Adrenal gland (tissue), 5 donors: ENCODE measurements around the gene FAM167B.

Source experiments
- POLR2A ChIP-seq, 2 donors: fragments of 450-650 bp; IDR thresholded peaks; one replicate each; pipeline ENCODE4 v1.6.1; 2017; ENCODE audit warnings: antibody characterized with exemption in 2 of 2, mild to moderate bottlenecking in 2 of 2, moderate library complexity in 1 of 2
- TF ChIP-seq, protein P1 (sequence below), 6 experiments: fragments of 450-650 bp in 4 of 6; fragments of 200-600 bp in 2 of 6; sonication (generic) in 1 of 6; IDR thresholded peaks; 1 replicate in 5 of 6; 2 replicates in 1 of 6; pipeline versions ENCODE4 v1.5.1 to v1.8.0; 2016 to 2021; ENCODE audit warnings: antibody characterized with exemption in 6 of 6, mild to moderate bottlenecking in 2 of 6, moderate library complexity in 1 of 6
- donor health status: DM: no; HTN: no; CAD: no.

DNA sequence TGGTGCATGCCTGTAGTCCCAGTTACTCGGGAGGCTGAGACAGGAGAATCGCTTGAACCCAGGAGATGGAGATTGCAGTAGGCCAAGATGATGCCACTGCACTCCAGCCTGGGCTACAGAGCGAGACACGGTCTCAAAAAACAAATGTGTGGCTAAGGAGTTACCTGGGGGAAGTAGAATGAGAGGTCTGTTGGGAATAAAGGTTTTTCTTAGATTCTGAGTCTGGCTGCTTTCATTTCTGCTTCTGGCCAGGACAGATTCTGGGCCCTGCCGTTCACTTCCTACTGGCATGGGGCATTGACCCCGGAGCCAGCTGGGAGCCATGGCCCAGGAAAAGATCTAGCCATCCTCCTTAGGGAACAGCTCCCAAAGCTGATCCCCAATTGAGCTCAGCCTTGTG is 38.6 kb upstream of the FAM167B start:
- TF ChIP-seq POLR2A (IDR thresholded peaks at IDR 0.05): no peak
- TF ChIP-seq, protein P1, sequence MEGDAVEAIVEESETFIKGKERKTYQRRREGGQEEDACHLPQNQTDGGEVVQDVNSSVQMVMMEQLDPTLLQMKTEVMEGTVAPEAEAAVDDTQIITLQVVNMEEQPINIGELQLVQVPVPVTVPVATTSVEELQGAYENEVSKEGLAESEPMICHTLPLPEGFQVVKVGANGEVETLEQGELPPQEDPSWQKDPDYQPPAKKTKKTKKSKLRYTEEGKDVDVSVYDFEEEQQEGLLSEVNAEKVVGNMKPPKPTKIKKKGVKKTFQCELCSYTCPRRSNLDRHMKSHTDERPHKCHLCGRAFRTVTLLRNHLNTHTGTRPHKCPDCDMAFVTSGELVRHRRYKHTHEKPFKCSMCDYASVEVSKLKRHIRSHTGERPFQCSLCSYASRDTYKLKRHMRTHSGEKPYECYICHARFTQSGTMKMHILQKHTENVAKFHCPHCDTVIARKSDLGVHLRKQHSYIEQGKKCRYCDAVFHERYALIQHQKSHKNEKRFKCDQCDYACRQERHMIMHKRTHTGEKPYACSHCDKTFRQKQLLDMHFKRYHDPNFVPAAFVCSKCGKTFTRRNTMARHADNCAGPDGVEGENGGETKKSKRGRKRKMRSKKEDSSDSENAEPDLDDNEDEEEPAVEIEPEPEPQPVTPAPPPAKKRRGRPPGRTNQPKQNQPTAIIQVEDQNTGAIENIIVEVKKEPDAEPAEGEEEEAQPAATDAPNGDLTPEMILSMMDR (IDR thresholded peaks at IDR 0.05): no peak
